ENCODE data around the gene GLDN. TPM values are rescaled to one million over a fixed set of nuclear protein-coding genes. Genes with fewer than 3 reads are reported as not detected.

GLDN gene
- total and polyA plus RNA-seq, 2 of the 8 experiments (the other 6 are each of a cell fraction or from before 2014, with no cell fraction given) = 0.24 to 0.50 TPM

GRCh38 chr15:51335087-51335486 lies 6.4 kb upstream of the GLDN start:
- H3K23me2 ChIP-seq (ENCODE audit: low read depth, low read length) = no peaks in the 10 kb centered on the region
- no peak overlapping the region for H3K23ac ChIP-seq (ENCODE audit: insufficient read length)
- H3K56ac ChIP-seq (replicated peaks; ENCODE audit: insufficient read length, low read depth, low read length) = no peak overlapping the region
- FAIRE-seq (no peak), DNase-seq (ENCODE audit: low read depth in 1 of 2, low spot score in 2 of 2) (no peak)
- no peaks in the 10 kb centered on the region for H3K9me3 ChIP-seq (ENCODE audit: insufficient read depth in 2 of 2, low read depth in 1 of 2, low read length in 1 of 2)
- H2AK5ac ChIP-seq (ENCODE audit: low read depth, low read length) = no peak overlapping the region
- no peak overlapping the region for H4K5ac ChIP-seq (ENCODE audit: insufficient read length, low read depth, low read length)
- no peak overlapping the region for H2BK15ac ChIP-seq (ENCODE audit: low read length)
- H3K79me1 ChIP-seq (ENCODE audit: low read depth, low read length) = no peaks in the 10 kb centered on the region
- H2BK20ac ChIP-seq (ENCODE audit: low read length) = no peak overlapping the region
- H3K27me3 ChIP-seq (replicated peaks in 1 of 4; ENCODE audit: control insufficient read depth in 3 of 4, extremely low read depth in 1 of 4, insufficient read depth in 3 of 4, low read length in 3 of 4) = peaks cover 0 to 5% (median 2%) of the 10 kb centered on the region in 4 experiments; a peak in 3 of 7 replicates
- H3K79me2 ChIP-seq (ENCODE audit: control insufficient read depth in 1 of 2, insufficient read depth in 2 of 2, low read length in 2 of 2) = no peaks in the 10 kb centered on the region
- no peak overlapping the region for H2BK120ac ChIP-seq (replicated peaks; ENCODE audit: low read depth, low read length)
- H2BK12ac ChIP-seq (ENCODE audit: low read depth, low read length) = no peak overlapping the region
- no peaks in the 10 kb centered on the region; a peak in 1 of 8 replicates for H3K36me3 ChIP-seq (ENCODE audit: control insufficient read depth in 2 of 4, insufficient read depth in 4 of 4, low read length in 3 of 4)
- H4K20me1 ChIP-seq (replicated peaks in 1 of 2; ENCODE audit: control insufficient read depth in 1 of 2, insufficient read depth in 2 of 2, low read length in 2 of 2) = no peaks in the 10 kb centered on the region
- POLR2A ChIA-PET (ENCODE audit: partially characterized antibody) = interaction anchor here (1.4 kb wide), 1 partner anchor 9 kb away, joined by 4 read pairs; no protein-coding TSS in a partner anchor
- no peak overlapping the region for H4K91ac ChIP-seq (replicated peaks; ENCODE audit: insufficient read length, low read length)
- no peaks in the 10 kb centered on the region for H3K4me1 ChIP-seq (replicated peaks in 1 of 4; ENCODE audit: control insufficient read depth in 3 of 4, insufficient read depth in 4 of 4, low read length in 3 of 4)
- H3K18ac ChIP-seq (ENCODE audit: extremely low read depth, low read length) = no peak overlapping the region
- CTCF ChIA-PET (ENCODE audit: partially characterized antibody) = no interaction called here
- no peak overlapping the region for H3K14ac ChIP-seq (ENCODE audit: insufficient read length)
- no peak overlapping the region for H3K4me2 ChIP-seq (ENCODE audit: insufficient read depth in 1 of 2, low read depth in 2 of 2, low read length in 2 of 2)
- no peak overlapping the region for H3K4me3 ChIP-seq (ENCODE audit: extremely low read depth in 1 of 4, insufficient read depth in 2 of 4, low read depth in 3 of 4, low read length in 4 of 4)
- H2BK5ac ChIP-seq (ENCODE audit: low read depth, low read length) = no peak overlapping the region
- H2AFZ ChIP-seq (ENCODE audit: low read length) = no peak overlapping the region
- WGBS, 2 experiments (ENCODE audit: extremely low coverage in 1 of 2, insufficient coverage in 1 of 2, insufficient read length in 1 of 2, insufficient replicate concordance in 2 of 2, low coverage in 1 of 2, low lambda C conversion rate in 2 of 2, missing lambda C conversion rate in 1 of 2) = 84% methylated on average over 5 of the region's 5 CpGs; no CpG with 5 or more reads in 1 of the 2 experiments
- TF ChIP-seq RFX5 (IDR thresholded peaks at IDR 0.05; ENCODE audit: borderline replicate concordance, low read depth, low read length) (no peak), MAFK (IDR thresholded peaks at IDR 0.05; ENCODE audit: low read depth, low read length) (no peak), TAF1 (IDR thresholded peaks at IDR 0.05; ENCODE audit: low read depth, low read length) (no peak), SAP30 (IDR thresholded peaks at IDR 0.05; ENCODE audit: insufficient read depth, insufficient replicate concordance, low read length) (no peak), EGR1 (IDR thresholded peaks at IDR 0.05; ENCODE audit: borderline replicate concordance, low read depth, low read length) (no peak), CREB1 (IDR thresholded peaks at IDR 0.05) (no peak), SIN3A (conservative IDR thresholded peaks at IDR 0.05 in 1 of 2, IDR thresholded peaks at IDR 0.05 in 1 of 2; ENCODE audit: low read depth in 1 of 2, low read length in 2 of 2) (no peak), CHD1 (IDR thresholded peaks at IDR 0.05; ENCODE audit: low read depth, low read length) (no peak), TEAD4 (IDR thresholded peaks at IDR 0.05; ENCODE audit: low read depth, low read length) (no peak)
- no peak overlapping the region for H3K9ac ChIP-seq (replicated peaks in 1 of 4; ENCODE audit: extremely low read depth in 1 of 4, low read depth in 3 of 4, low read length in 3 of 4)
- no peak overlapping the region for H4K8ac ChIP-seq (ENCODE audit: extremely low read depth, insufficient read depth, low read length)
- no peak overlapping the region for H3K27ac ChIP-seq (ENCODE audit: low read depth, low read length)
- no peak overlapping the region for H3K4ac ChIP-seq (replicated peaks; ENCODE audit: insufficient read length, low read depth, low read length)
